Smooth muscle cell (in vitro differentiated cells): ENCODE measurements around the gene MAP3K7. TPM values are rescaled to one million over a fixed set of nuclear protein-coding genes. Genes with fewer than 3 reads are reported as not detected.

Experiments used
- DNase-seq: peaks from one replicate; lab custom pipeline; 2025; ENCODE audit not compliant: unreplicated experiment; lab: John Stamatoyannopoulos, UW
- H2AFZ ChIP-seq: fragments of 200-600 bp; sonication (generic); 2 replicates; pipeline ENCODE4 v1.6.0; 2016; ENCODE audit warnings: antibody characterized with exemption, low read depth, mild to moderate bottlenecking
- H3F3A ChIP-seq: fragments of 200-600 bp; sonication (generic); 2 replicates; pipeline ENCODE4 v1.6.0; 2017; ENCODE audit warnings: antibody characterized with exemption, low read depth
- H3K27ac ChIP-seq: fragments of 200-600 bp; sonication (generic); 2 replicates; pipeline ENCODE4 v1.5.1; 2016; ENCODE audit warnings: low read depth, mild to moderate bottlenecking
- H3K27me3 ChIP-seq: fragments of 200-600 bp; sonication (generic); 2 replicates; pipeline ENCODE4 v1.6.1; 2016; ENCODE audit warnings: low read depth, mild to moderate bottlenecking
- H3K36me3 ChIP-seq: fragments of 200-600 bp; sonication (generic); 2 replicates; pipeline ENCODE4 v1.5.1; 2016; ENCODE audit warnings: low read depth
- H3K4me1 ChIP-seq: fragments of 200-600 bp; sonication (generic); 2 replicates; pipeline ENCODE4 v1.5.1; 2016; ENCODE audit warnings: low read depth
- H3K4me2 ChIP-seq: fragments of 200-600 bp; sonication (generic); 2 replicates; pipeline ENCODE4 v1.6.0; 2016; ENCODE audit warnings: mild to moderate bottlenecking
- H3K4me3 ChIP-seq: fragments of 200-600 bp; sonication (generic); 2 replicates; pipeline ENCODE4 v1.5.1; 2016; ENCODE audit warnings: mild to moderate bottlenecking
- H3K79me2 ChIP-seq: fragments of 200-600 bp; sonication (generic); 2 replicates; pipeline ENCODE4 v1.6.0; 2016; ENCODE audit warnings: low read depth, mild to moderate bottlenecking
- H3K9ac ChIP-seq: fragments of 200-600 bp; sonication (generic); 2 replicates; pipeline ENCODE4 v1.6.0; 2016; ENCODE audit warnings: low read depth
- H3K9me3 ChIP-seq: fragments of 200-600 bp; sonication (generic); replicated peaks from 2 replicates; pipeline ENCODE4 v1.5.1; 2016; ENCODE audit warnings: low read depth
- H4K20me1 ChIP-seq: fragments of 200-600 bp; sonication (generic); 2 replicates; pipeline ENCODE4 v1.6.0; 2016; ENCODE audit warnings: low read depth
- WGBS: methylation state at CpG from one replicate; pipeline ENCODE4 v1.1.7; 2016; ENCODE audit warnings: low lambda C conversion rate; 5-methylcytosine and 5-hydroxymethylcytosine counted together
- polyA plus RNA-seq: library from polyadenylated mRNA; unstranded; fragments of >200 nt; fragmentation: Nextera tagmentation; extraction: Ambion mirVana; gene quantifications from 2 replicates; pipeline ENCODE4 v1.2.1, GENCODE V29; 2016
- total RNA-seq: library from RNA; depleted of rRNA; stranded (reverse); fragments of >200 nt; gene quantifications from 2 replicates; pipeline ENCODE4 v1.2.3, GENCODE V29; 2014
- TF ChIP-seq, protein P1 (sequence below): fragments of 200-600 bp; sonication (generic); IDR thresholded peaks from 2 replicates; pipeline ENCODE4 v1.5.1; 2017; ENCODE audit warnings: borderline replicate concordance, mild to moderate bottlenecking, antibody characterized with exemption; ENCODE audit not compliant: insufficient read depth, poor library complexity, severe bottlenecking

Gene MAP3K7
- total and polyA plus RNA-seq, 2 experiments from 2014 or later = 22.0 to 40.4 TPM

GRCh38 chr6:90465686-90466085 lies 121.2 kb downstream of the MAP3K7 start:
- peaks cover 8% of the 10 kb centered on the region for H3F3A ChIP-seq
- WGBS = 85% methylated on average over 2 of the region's 2 CpGs

DNA sequence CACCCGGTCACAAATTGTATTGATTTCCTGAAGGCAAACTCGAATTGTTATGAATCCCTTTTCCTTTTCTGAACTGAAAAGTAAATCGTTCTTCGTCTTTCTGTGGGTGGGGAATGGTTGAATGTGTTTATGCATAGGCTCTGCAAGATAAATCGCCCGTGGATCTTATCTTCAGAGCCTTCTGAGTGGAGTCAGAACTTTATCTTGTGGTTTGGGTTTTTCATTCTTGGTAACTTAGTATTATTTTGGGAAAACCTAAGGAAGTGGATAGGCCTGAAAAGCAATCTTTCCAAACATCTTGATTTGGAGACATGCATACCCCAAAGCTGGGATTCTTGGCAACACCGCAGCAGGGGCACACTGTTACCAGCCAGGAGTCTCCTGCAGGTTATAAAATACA lies 122.4 kb downstream of the MAP3K7 start:
- 40% methylated on average over 7 of the region's 7 CpGs for WGBS
- no peaks in the 10 kb centered on the region for H3K9me3 ChIP-seq

More at GRCh38 chr6:90465686-90466085, 121.2 kb downstream of the MAP3K7 start:
- Histone ChIP-seq H3K27ac (peak overlapping the region; percentile 85), H3K4me3 (no peak overlapping the region), H3K4me1 (peaks cover 33% of the 10 kb centered on the region), H3K9ac (peak overlapping the region; percentile 59), H3K36me3 (no peaks in the 10 kb centered on the region), H3K79me2 (no peaks in the 10 kb centered on the region), H3K9me3 (no peaks in the 10 kb centered on the region), H2AFZ (no peak overlapping the region), H4K20me1 (no peaks in the 10 kb centered on the region), H3K27me3 (no peaks in the 10 kb centered on the region), H3K4me2 (peak overlapping the region; percentile 59)
- TF ChIP-seq, protein P1, sequence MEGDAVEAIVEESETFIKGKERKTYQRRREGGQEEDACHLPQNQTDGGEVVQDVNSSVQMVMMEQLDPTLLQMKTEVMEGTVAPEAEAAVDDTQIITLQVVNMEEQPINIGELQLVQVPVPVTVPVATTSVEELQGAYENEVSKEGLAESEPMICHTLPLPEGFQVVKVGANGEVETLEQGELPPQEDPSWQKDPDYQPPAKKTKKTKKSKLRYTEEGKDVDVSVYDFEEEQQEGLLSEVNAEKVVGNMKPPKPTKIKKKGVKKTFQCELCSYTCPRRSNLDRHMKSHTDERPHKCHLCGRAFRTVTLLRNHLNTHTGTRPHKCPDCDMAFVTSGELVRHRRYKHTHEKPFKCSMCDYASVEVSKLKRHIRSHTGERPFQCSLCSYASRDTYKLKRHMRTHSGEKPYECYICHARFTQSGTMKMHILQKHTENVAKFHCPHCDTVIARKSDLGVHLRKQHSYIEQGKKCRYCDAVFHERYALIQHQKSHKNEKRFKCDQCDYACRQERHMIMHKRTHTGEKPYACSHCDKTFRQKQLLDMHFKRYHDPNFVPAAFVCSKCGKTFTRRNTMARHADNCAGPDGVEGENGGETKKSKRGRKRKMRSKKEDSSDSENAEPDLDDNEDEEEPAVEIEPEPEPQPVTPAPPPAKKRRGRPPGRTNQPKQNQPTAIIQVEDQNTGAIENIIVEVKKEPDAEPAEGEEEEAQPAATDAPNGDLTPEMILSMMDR = no peak
- DNase-seq = no peak

DNA sequence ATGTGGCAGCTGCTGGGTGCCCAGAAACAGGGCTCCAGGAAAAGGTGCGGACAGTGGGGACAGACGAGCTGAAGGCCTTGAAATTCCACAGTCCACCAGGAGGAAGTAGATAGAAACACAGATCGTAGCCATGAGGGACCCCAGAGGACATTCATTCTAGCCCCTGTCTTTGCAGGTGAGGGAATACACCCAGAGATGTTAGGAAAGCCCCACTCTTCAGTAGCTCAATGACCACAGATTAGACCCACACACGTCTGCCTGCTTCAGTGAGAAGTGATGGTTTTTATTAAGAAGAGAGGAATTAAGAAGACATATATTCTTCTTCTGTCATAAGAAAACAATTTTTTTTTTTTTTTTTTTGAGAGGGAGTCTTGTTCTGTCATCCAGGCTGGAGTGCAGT lies 123.0 kb downstream of the MAP3K7 start:
- no peak for DNase-seq
- WGBS = 82% methylated on average over 4 of the region's 4 CpGs
- no peaks in the 10 kb centered on the region for H3K79me2 ChIP-seq
- no peak overlapping the region for H3K4me3 ChIP-seq
- no peaks in the 10 kb centered on the region for H4K20me1 ChIP-seq
- H3K27me3 ChIP-seq = no peaks in the 10 kb centered on the region
- peaks cover 8% of the 10 kb centered on the region for H3F3A ChIP-seq
- H3K9me3 ChIP-seq = no peaks in the 10 kb centered on the region
- no peak overlapping the region for H3K27ac ChIP-seq
- TF ChIP-seq, protein P1 = no peak
- H3K36me3 ChIP-seq = no peaks in the 10 kb centered on the region
- no peak overlapping the region for H3K9ac ChIP-seq
- peaks cover 33% of the 10 kb centered on the region for H3K4me1 ChIP-seq
- no peak overlapping the region for H2AFZ ChIP-seq
- H3K4me2 ChIP-seq = no peak overlapping the region

More for the DNA sequence above, 122.4 kb downstream of the MAP3K7 start:
- H3K9ac ChIP-seq = no peak overlapping the region
- H3K79me2 ChIP-seq = no peaks in the 10 kb centered on the region
- H4K20me1 ChIP-seq = no peaks in the 10 kb centered on the region
- TF ChIP-seq, protein P1 = no peak
- H3F3A ChIP-seq = peaks cover 8% of the 10 kb centered on the region
- no peak for DNase-seq
- H3K4me3 ChIP-seq = no peak overlapping the region
- no peaks in the 10 kb centered on the region for H3K27me3 ChIP-seq
- peak overlapping the region; percentile 18 for H3K27ac ChIP-seq
- peak overlapping the region; percentile 59 for H3K4me2 ChIP-seq
- H3K4me1 ChIP-seq = peaks cover 33% of the 10 kb centered on the region
- no peak overlapping the region for H2AFZ ChIP-seq
- H3K36me3 ChIP-seq = no peaks in the 10 kb centered on the region
